Fibroblast of lung (primary cell): ENCODE results near the gene RNF217. TPM values are rescaled to one million over a fixed set of nuclear protein-coding genes. Genes with fewer than 3 reads are reported as not detected.

ENCODE experiments used
- DNase-seq, 2 donors: peaks; one replicate each; pipeline versions ENCODE4 v3.0.0 to v3.0.0-alpha.2; 2010; ENCODE audit warnings: low read depth in 2 of 2
- H2AFZ ChIP-seq: 2 replicates; pipeline ENCODE4 v1.5.1; 2012; ENCODE audit warnings: low read length, control low read depth, inconsistent platforms
- H3K27ac ChIP-seq: 2 replicates; pipeline ENCODE4 v1.5.1; 2011; ENCODE audit warnings: low read length, control low read depth; ENCODE audit not compliant: insufficient read depth
- H3K27me3 ChIP-seq: 2 replicates; pipeline ENCODE4 v1.5.1; 2011; ENCODE audit warnings: mild to moderate bottlenecking, low read length; ENCODE audit not compliant: control insufficient read depth, insufficient read depth
- H3K36me3 ChIP-seq: 2 replicates; pipeline ENCODE4 v1.5.1; 2011; ENCODE audit warnings: low read length; ENCODE audit not compliant: control insufficient read depth, insufficient read depth
- H3K4me1 ChIP-seq: 2 replicates; pipeline ENCODE4 v1.5.1; 2011; ENCODE audit warnings: low read length; ENCODE audit not compliant: control insufficient read depth, insufficient read depth; ENCODE audit errors: extremely low read depth
- H3K4me2 ChIP-seq: 2 replicates; pipeline ENCODE4 v1.5.1; 2011; ENCODE audit warnings: low read length, control low read depth; ENCODE audit not compliant: insufficient read depth; ENCODE audit errors: extremely low read depth
- H3K4me3 ChIP-seq, 4 experiments: fragments of 200-600 bp in 1 of 4; sonication (generic) in 1 of 4; replicated peaks in 1 of 4; 2 replicates each; pipeline ENCODE4 v1.5.1; 2011 to 2016; ENCODE audit warnings: low read length in 4 of 4, low read depth in 3 of 4, mild to moderate bottlenecking in 3 of 4, control low read depth in 2 of 4, inconsistent platforms in 1 of 4, mixed read lengths in 1 of 4; ENCODE audit not compliant: insufficient read depth in 1 of 4; ENCODE audit errors: control extremely low read depth in 1 of 4
- H3K79me2 ChIP-seq: 2 replicates; pipeline ENCODE4 v1.5.1; 2012; ENCODE audit warnings: mild to moderate bottlenecking, low read length, inconsistent platforms; ENCODE audit not compliant: control insufficient read depth, insufficient read depth
- H3K9ac ChIP-seq: 2 replicates; pipeline ENCODE4 v1.5.1; 2011; ENCODE audit warnings: mild to moderate bottlenecking, low read length, control low read depth; ENCODE audit not compliant: insufficient read depth
- H3K9me3 ChIP-seq: 2 replicates; pipeline ENCODE4 v1.5.1; 2012; ENCODE audit warnings: low read depth, low read length; ENCODE audit not compliant: control insufficient read depth, insufficient read depth
- H4K20me1 ChIP-seq: 2 replicates; pipeline ENCODE4 v1.5.1; 2011; ENCODE audit warnings: low read length; ENCODE audit not compliant: control insufficient read depth, insufficient read depth; ENCODE audit errors: extremely low read depth
- EZH2 ChIP-seq: IDR thresholded peaks from 2 replicates; pipeline ENCODE4 v1.5.1; 2012; ENCODE audit warnings: low read length, control low read depth, mild to moderate bottlenecking; ENCODE audit errors: missing control alignments
- polyA plus RNA-seq, 2 donors: library from polyadenylated mRNA; depleted of rRNA in 1 of 2; stranded (reverse) in 1 of 2; unstranded in 1 of 2; fragments of >200 nt; gene quantifications; 2 replicates each; pipeline ENCODE4 v1.2.1, GENCODE V29; 2011 to 2012; ENCODE audit warnings: missing spikeins in 1 of 2
- total RNA-seq: library from RNA; depleted of rRNA; stranded (reverse); fragments of >200 nt; gene quantifications from 2 replicates; pipeline ENCODE4 v1.2.1, GENCODE V29; 2014
- TF ChIP-seq, protein P1 (sequence below), 2 donors: IDR thresholded peaks in 1 of 2; conservative IDR thresholded peaks in 1 of 2; 1 replicate in 1 of 2; 2 replicates in 1 of 2; pipeline ENCODE4 v1.5.1; 2011 to 2012; ENCODE audit warnings: low read length in 2 of 2, control low read depth in 1 of 2, inconsistent platforms in 1 of 2, low read depth in 1 of 2, mild to moderate bottlenecking in 1 of 2

RNF217 gene
- total and polyA plus RNA-seq, 2 donors (not counting 1 experiment from before 2014, with no cell fraction given), result 13.2 to 19.5 TPM

- Histone ChIP-seq H3K9me3 (no peaks in the 10 kb centered on the region), H4K20me1 (no peaks in the 10 kb centered on the region), H3K4me1 (no peaks in the 10 kb centered on the region), H3K9ac (no peak overlapping the region), H3K79me2 (peaks cover 34% of the 10 kb centered on the region), H3K27me3 (no peaks in the 10 kb centered on the region), H3K36me3 (peaks cover 4% of the 10 kb centered on the region), H3K27ac (no peak overlapping the region), H3K4me2 (no peak overlapping the region), H2AFZ (no peak overlapping the region), H3K4me3 (no peak overlapping the region)
- TF ChIP-seq, protein P1, sequence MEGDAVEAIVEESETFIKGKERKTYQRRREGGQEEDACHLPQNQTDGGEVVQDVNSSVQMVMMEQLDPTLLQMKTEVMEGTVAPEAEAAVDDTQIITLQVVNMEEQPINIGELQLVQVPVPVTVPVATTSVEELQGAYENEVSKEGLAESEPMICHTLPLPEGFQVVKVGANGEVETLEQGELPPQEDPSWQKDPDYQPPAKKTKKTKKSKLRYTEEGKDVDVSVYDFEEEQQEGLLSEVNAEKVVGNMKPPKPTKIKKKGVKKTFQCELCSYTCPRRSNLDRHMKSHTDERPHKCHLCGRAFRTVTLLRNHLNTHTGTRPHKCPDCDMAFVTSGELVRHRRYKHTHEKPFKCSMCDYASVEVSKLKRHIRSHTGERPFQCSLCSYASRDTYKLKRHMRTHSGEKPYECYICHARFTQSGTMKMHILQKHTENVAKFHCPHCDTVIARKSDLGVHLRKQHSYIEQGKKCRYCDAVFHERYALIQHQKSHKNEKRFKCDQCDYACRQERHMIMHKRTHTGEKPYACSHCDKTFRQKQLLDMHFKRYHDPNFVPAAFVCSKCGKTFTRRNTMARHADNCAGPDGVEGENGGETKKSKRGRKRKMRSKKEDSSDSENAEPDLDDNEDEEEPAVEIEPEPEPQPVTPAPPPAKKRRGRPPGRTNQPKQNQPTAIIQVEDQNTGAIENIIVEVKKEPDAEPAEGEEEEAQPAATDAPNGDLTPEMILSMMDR (conservative IDR thresholded peaks at IDR 0.05 in 1 of 2, IDR thresholded peaks at IDR 0.05 in 1 of 2; ENCODE audit: low read depth in 1 of 2, low read length in 2 of 2), result no peak
- no peak for TF ChIP-seq EZH2
- peak in 1 of 2 donors; percentile 80 for DNase-seq
Measured at GRCh38 chr6:124977067-124977908, 15.1 kb downstream of the RNF217 start.

- no peak for TF ChIP-seq EZH2
- TF ChIP-seq, protein P1 (conservative IDR thresholded peaks at IDR 0.05 in 1 of 2, IDR thresholded peaks at IDR 0.05 in 1 of 2; ENCODE audit: low read depth in 1 of 2, low read length in 2 of 2), result no peak
- Histone ChIP-seq H3K4me2 (no peak overlapping the region), H3K4me1 (no peaks in the 10 kb centered on the region), H3K27ac (no peak overlapping the region), H4K20me1 (no peaks in the 10 kb centered on the region), H2AFZ (no peak overlapping the region), H3K36me3 (peaks cover 4% of the 10 kb centered on the region), H3K4me3 (no peak overlapping the region), H3K9me3 (no peaks in the 10 kb centered on the region), H3K27me3 (no peaks in the 10 kb centered on the region), H3K9ac (no peak overlapping the region), H3K79me2 (peaks cover 36% of the 10 kb centered on the region)
- DNase-seq, result no peak
Measured at GRCh38 chr6:124978451-124979293, 16.4 kb downstream of the RNF217 start.

DNA sequence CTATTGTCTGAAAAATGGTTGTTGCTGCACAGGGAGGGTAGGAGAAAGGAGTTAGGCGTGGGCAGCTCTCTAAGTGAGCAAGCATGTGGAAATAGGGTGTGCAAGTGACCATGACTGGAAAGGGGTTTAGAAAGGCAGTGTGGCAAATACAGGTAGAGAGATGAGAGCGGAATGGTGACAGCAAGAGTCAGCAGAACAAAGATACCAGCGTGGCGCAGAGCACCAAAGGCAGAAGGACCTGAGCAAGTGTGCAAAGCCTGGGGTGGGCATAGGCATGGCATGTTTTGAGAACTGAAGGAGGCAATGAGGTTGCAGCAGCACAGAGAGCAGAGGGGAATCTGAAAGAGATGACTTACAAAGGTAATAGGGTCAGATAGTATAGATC lies 17.0 kb downstream of the RNF217 start:
- no peak overlapping the region for H3K4me3 ChIP-seq
- peaks cover 37% of the 10 kb centered on the region for H3K79me2 ChIP-seq
- no peak for DNase-seq
- H3K27me3 ChIP-seq, result no peaks in the 10 kb centered on the region
- H3K4me2 ChIP-seq, result no peak overlapping the region
- H3K9me3 ChIP-seq, result no peaks in the 10 kb centered on the region
- H3K4me1 ChIP-seq, result peaks cover 1% of the 10 kb centered on the region
- H2AFZ ChIP-seq, result no peak overlapping the region
- H3K9ac ChIP-seq, result no peak overlapping the region
- TF ChIP-seq EZH2, result no peak
- TF ChIP-seq, protein P1 (conservative IDR thresholded peaks at IDR 0.05 in 1 of 2, IDR thresholded peaks at IDR 0.05 in 1 of 2; ENCODE audit: low read depth in 1 of 2, low read length in 2 of 2), result no peak
- peaks cover 4% of the 10 kb centered on the region for H3K36me3 ChIP-seq
- no peaks in the 10 kb centered on the region for H4K20me1 ChIP-seq
- no peak overlapping the region for H3K27ac ChIP-seq
